HG02852 (cell line): ENCODE results near the gene RBMY1E.
"Not testable (repeated sequence)": the region's sequence is repeated elsewhere in the genome, so short reads cannot be mapped to it uniquely, and the experiment has no call there.

Experiments used
- ATAC-seq: cut with Tn5 transposase; IDR thresholded peaks from one replicate; pipeline ENCODE4 v1.9.1; 2021; ENCODE audit warnings: mild to moderate bottlenecking, moderate library complexity; ENCODE audit not compliant: unreplicated experiment

RBMY1E gene

DNA sequence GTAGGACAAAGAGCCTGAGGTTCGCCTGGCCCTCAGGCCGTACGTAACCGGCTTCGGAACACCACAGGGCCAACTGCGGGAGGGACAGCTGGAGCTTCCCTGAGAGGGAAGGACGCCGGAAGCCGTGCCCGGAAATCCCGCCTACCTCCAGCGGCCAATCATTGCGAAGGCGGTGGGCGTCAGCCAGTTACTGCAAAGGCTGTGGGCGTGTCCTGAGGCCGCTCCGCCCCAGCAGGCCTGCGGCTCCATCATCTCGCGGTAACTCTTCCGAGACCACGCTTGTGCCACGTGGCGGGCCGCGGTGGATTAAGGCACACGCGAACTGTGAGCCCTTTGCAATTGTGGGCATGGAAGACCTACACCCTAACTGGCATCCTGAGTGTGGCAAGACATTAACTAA, at the start of gene RBMY1E:
Gene RBMY1E (minus strand): TSS at position 101 of the 400 bp plus-strand sequence. CDS start 1,978 bp downstream, outside the sequence.
- ATAC-seq = not testable (repeated sequence)

GRCh38 chrY:21894426-21894825, 23.4 kb downstream of the RBMY1E start, which contains the start of gene RBMY1D:
Gene RBMY1D (minus strand): TSS chrY:21894526. CDS start chrY:21892513, 2,013 bp downstream.
- not testable (repeated sequence) for ATAC-seq

GRCh38 chrY:21869407-21870076, 48.3 kb downstream of the RBMY1E start:
- not testable (repeated sequence) for ATAC-seq
